Gastroesophageal sphincter (tissue), 3 donors: ENCODE results near the gene CCT3.

Experiments used
- EP300 ChIP-seq: sonication (generic); formaldehyde crosslinking; IDR thresholded peaks from one replicate; pipeline ENCODE4 v1.6.1; 2017; ENCODE audit warnings: antibody characterized with exemption, mild to moderate bottlenecking
- POLR2A ChIP-seq, 2 donors: fragments of 450-650 bp; IDR thresholded peaks; one replicate each; pipeline ENCODE4 v1.6.1; 2017; ENCODE audit warnings: antibody characterized with exemption in 2 of 2, mild to moderate bottlenecking in 2 of 2, moderate library complexity in 1 of 2
- TF ChIP-seq, protein P1 (sequence below), 4 experiments: fragments of 200-600 bp in 2 of 4; fragments of 450-650 bp in 2 of 4; sonication (generic) in 1 of 4; IDR thresholded peaks; one replicate each; pipeline ENCODE4 v1.5.1; 2017 to 2019; ENCODE audit warnings: antibody characterized with exemption in 4 of 4, mild to moderate bottlenecking in 2 of 4, moderate library complexity in 2 of 4

DNA sequence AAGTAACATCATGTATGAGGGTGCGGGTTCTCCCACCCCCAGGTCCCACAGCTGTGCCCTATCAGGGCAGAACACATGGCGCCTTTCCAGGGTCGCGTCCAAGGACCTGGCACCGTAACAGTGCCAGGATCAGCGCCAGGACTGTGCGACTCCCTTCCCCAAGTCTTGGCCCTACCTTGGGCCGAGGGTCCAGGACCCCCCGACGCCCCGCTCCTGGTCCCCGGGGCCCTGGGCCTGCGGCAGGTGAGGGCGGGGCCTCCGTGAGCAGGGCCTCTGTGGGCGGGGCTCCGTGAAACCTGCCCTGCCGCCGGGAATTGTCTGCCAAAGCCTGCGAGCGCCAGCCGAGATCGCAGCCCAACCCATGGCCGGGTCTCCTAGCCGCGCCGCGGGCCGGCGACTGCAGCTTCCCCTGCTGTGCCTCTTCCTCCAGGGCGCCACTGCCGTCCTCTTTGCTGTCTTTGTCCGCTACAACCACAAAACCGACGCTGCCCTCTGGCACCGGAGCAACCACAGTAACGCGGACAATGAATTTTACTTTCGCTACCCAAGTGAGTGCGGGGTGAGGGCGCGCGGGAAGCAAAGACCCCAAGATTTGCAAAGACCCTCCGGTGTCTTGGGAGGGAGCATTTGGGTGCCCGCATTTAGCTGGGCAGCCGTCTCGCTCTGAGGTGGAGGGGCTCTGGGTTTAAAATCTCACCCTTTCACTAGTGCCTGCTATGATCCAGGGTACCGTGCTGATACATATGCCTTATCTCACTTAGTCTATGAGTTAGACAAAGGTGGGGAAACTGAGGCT lies 31.0 kb upstream of the CCT3 start, which contains the start of gene RHBG:
- TF ChIP-seq, protein P1, sequence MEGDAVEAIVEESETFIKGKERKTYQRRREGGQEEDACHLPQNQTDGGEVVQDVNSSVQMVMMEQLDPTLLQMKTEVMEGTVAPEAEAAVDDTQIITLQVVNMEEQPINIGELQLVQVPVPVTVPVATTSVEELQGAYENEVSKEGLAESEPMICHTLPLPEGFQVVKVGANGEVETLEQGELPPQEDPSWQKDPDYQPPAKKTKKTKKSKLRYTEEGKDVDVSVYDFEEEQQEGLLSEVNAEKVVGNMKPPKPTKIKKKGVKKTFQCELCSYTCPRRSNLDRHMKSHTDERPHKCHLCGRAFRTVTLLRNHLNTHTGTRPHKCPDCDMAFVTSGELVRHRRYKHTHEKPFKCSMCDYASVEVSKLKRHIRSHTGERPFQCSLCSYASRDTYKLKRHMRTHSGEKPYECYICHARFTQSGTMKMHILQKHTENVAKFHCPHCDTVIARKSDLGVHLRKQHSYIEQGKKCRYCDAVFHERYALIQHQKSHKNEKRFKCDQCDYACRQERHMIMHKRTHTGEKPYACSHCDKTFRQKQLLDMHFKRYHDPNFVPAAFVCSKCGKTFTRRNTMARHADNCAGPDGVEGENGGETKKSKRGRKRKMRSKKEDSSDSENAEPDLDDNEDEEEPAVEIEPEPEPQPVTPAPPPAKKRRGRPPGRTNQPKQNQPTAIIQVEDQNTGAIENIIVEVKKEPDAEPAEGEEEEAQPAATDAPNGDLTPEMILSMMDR (IDR thresholded peaks at IDR 0.05): no peak
- TF ChIP-seq POLR2A (IDR thresholded peaks at IDR 0.05) (no peak), EP300 (no peak)
